K562 (cell line): ENCODE measurements around the gene KLHL30. TPM values are rescaled to one million over a fixed set of nuclear protein-coding genes. Genes with fewer than 3 reads are reported as not detected.

Experiments
- ATAC-seq: fragments of 200-7000 bp; cut with Tn5 transposase; 3 replicates; pipeline ENCODE4 v1.9.1; 2020; ENCODE audit warnings: moderate library complexity
- BruUV-seq: library from RNA; stranded (reverse); fragments of 400-500 nt; replicated peaks from 2 replicates; lab custom pipeline; 2021; lab: Mats Ljungman, UMichigan
- CTCF ChIA-PET: fragments of 300-600 bp; formaldehyde crosslinking; extraction: SDS; loops from one replicate; lab custom pipeline; 2021; ENCODE audit warnings: low intra/inter-chr PET ratio; lab: Yijun Ruan, JAX
- POLR2A ChIA-PET: fragments of 300-600, 350-650 bp; sonication (Branson Sonifier 250); formaldehyde crosslinking; extraction: SDS; loops from one replicate; lab custom pipeline; 2021; ENCODE audit warnings: antibody characterized with exemption, inconsistent platforms; lab: Yijun Ruan, JAX
- DNase-seq, 4 experiments: peaks; one replicate each; pipeline versions ENCODE4 v3.0.0 to v3.0.0-alpha.2; 2011 to 2018; ENCODE audit warnings: low spot score in 3 of 4, mixed read lengths in 3 of 4; ENCODE audit errors: extremely low read depth in 1 of 4
- FAIRE-seq: peaks from 2 replicates; lab custom pipeline; 2011; peaks lifted over from hg19 to GRCh38; lab: Jason Lieb, UNC
- H2AFZ ChIP-seq: 2 replicates; pipeline ENCODE4 v1.6.0; 2011; ENCODE audit warnings: low read depth, low read length, control low read depth, inconsistent platforms
- H3K27ac ChIP-seq: fragments of 200-600 bp; 3 replicates; pipeline ENCODE4 v1.8.0; 2011; ENCODE audit warnings: low read depth, mild to moderate bottlenecking, control low read depth, inconsistent platforms, low read length, moderate library complexity, mixed read lengths; ENCODE audit errors: extremely low read depth
- H3K27me3 ChIP-seq, 2 experiments: fragments of 300-600 bp in 1 of 2; 2 replicates in 1 of 2; 3 replicates in 1 of 2; pipeline versions ENCODE4 v1.6.0 to v1.8.0; 2011; ENCODE audit warnings: inconsistent platforms in 2 of 2, low read length in 2 of 2, mild to moderate bottlenecking in 1 of 2, mixed read lengths in 1 of 2, moderate library complexity in 1 of 2; ENCODE audit not compliant: control insufficient read depth in 2 of 2, insufficient read depth in 2 of 2
- H3K36me3 ChIP-seq: fragments of 300-600 bp; 3 replicates; pipeline ENCODE4 v1.8.0; 2011; ENCODE audit warnings: mild to moderate bottlenecking, low read length, inconsistent platforms; ENCODE audit not compliant: control insufficient read depth, insufficient read depth
- H3K4me1 ChIP-seq, 2 experiments: fragments of 200-600 bp in 1 of 2; replicated peaks in 1 of 2; 2 replicates in 1 of 2; 3 replicates in 1 of 2; pipeline versions ENCODE4 v1.5.1 to v1.8.0; 2011; ENCODE audit warnings: inconsistent platforms in 2 of 2, low read length in 2 of 2, mild to moderate bottlenecking in 1 of 2, mixed read lengths in 1 of 2, moderate library complexity in 1 of 2; ENCODE audit not compliant: control insufficient read depth in 2 of 2, insufficient read depth in 2 of 2
- H3K4me2 ChIP-seq: 2 replicates; pipeline ENCODE4 v1.6.1; 2011; ENCODE audit warnings: low read length, control low read depth, inconsistent platforms, mixed read lengths; ENCODE audit not compliant: insufficient read depth
- H3K4me3 ChIP-seq: fragments of 200-600 bp; sonication (generic), shearing (Covaris generic); 2 replicates; pipeline ENCODE4 v1.5.1; 2016; ENCODE audit warnings: control low read depth, inconsistent platforms
- H3K79me2 ChIP-seq: fragments of 200-600 bp; 3 replicates; pipeline ENCODE4 v1.8.0; 2011; ENCODE audit warnings: low read length, inconsistent platforms; ENCODE audit not compliant: control insufficient read depth, insufficient read depth
- H3K9ac ChIP-seq, 2 experiments: 2 replicates each; pipeline versions ENCODE4 v1.6.0 to v1.6.1; 2011; ENCODE audit warnings: low read depth in 2 of 2, low read length in 2 of 2, control low read depth in 1 of 2, inconsistent platforms in 1 of 2, mild to moderate bottlenecking in 1 of 2, mixed read lengths in 1 of 2; ENCODE audit not compliant: insufficient read depth in 1 of 2
- H3K9me1 ChIP-seq: one replicate; pipeline ENCODE4 v1.6.0; 2011; ENCODE audit warnings: inconsistent platforms, mild to moderate bottlenecking, low read length, moderate library complexity; ENCODE audit not compliant: control insufficient read depth, insufficient read depth
- H3K9me3 ChIP-seq: replicated peaks from 2 replicates; pipeline ENCODE4 v1.5.1; 2011; ENCODE audit warnings: low read depth, low read length, inconsistent platforms; ENCODE audit not compliant: control insufficient read depth, insufficient read depth
- H4K20me1 ChIP-seq: replicated peaks from 2 replicates; pipeline ENCODE4 v1.6.1; 2011; ENCODE audit warnings: low read length, inconsistent platforms, mixed read lengths; ENCODE audit not compliant: control insufficient read depth, insufficient read depth
- ASH1L ChIP-seq: fragments of 450-650 bp; IDR thresholded peaks from 2 replicates; pipeline ENCODE4 v1.6.1; 2018; ENCODE audit warnings: borderline replicate concordance, mild to moderate bottlenecking, low read depth; ENCODE audit not compliant: partially characterized antibody
- CSDE1 ChIP-seq, 2 experiments: fragments of 450-650 bp; IDR thresholded peaks; 2 replicates each; pipeline ENCODE4 v1.6.1; 2016; ENCODE audit warnings: mild to moderate bottlenecking in 1 of 2
- CXXC5 ChIP-seq: fragments of 250-450 bp; sonication (Bioruptor Pico); IDR thresholded peaks from 2 replicates; pipeline ENCODE4 v1.8.0; 2022; ENCODE audit warnings: inconsistent platforms, mild to moderate bottlenecking, moderate library complexity
- HCFC1 ChIP-seq: IDR thresholded peaks from 2 replicates; pipeline ENCODE4 v1.6.1; 2012; ENCODE audit warnings: low read depth, low read length, improper control_type of control experiment
- HMG20A ChIP-seq: fragments of 450-650 bp; formaldehyde crosslinking; conservative IDR thresholded peaks from 2 replicates; pipeline ENCODE4 v1.4.0; 2020; ENCODE audit warnings: mild to moderate bottlenecking, mixed read lengths
- MLX ChIP-seq, 2 experiments: fragments of 450-650 bp in 1 of 2; sonication (generic) in 1 of 2; formaldehyde crosslinking; conservative IDR thresholded peaks; 2 replicates each; pipeline versions ENCODE4 v1.4.0 to v1.8.1; 2020 to 2022; ENCODE audit warnings: mild to moderate bottlenecking in 1 of 2, missing genetic modification reagents in 1 of 2
- MXI1 ChIP-seq: IDR thresholded peaks from 2 replicates; pipeline ENCODE4 v1.6.1; 2011; ENCODE audit warnings: low read depth, mild to moderate bottlenecking, improper control_type of control experiment, low read length
- NKRF ChIP-seq: fragments of 450-650 bp; IDR thresholded peaks from 2 replicates; pipeline ENCODE4 v1.6.1; 2016; ENCODE audit warnings: borderline replicate concordance
- SMAD1 ChIP-seq: fragments of 150-350 bp; IDR thresholded peaks from 2 replicates; pipeline ENCODE4 v1.6.1; 2014; ENCODE audit warnings: low read length, low read depth; ENCODE audit not compliant: partially characterized antibody
- SNRNP70 ChIP-seq: fragments of 200-400 bp; formaldehyde crosslinking; optimal IDR thresholded peaks from 2 replicates; pipeline ENCODE3; 2017; ENCODE audit warnings: low read depth, low read length
- TAF7 ChIP-seq: fragments of 450-650 bp; IDR thresholded peaks from 2 replicates; pipeline ENCODE4 v1.6.1; 2016; ENCODE audit warnings: missing genetic modification characterization, missing compliant biosample characterization
- TCF15 ChIP-seq: fragments of 250-450 bp; sonication (Bioruptor Pico); IDR thresholded peaks from 2 replicates; pipeline ENCODE4 v1.8.0; 2022; ENCODE audit warnings: moderate library complexity, mild to moderate bottlenecking, inconsistent platforms
- ZFPM2 ChIP-seq: fragments of 250-450 bp; sonication (Bioruptor Pico); IDR thresholded peaks from 2 replicates; pipeline ENCODE4 v1.5.1; 2022; ENCODE audit warnings: mild to moderate bottlenecking
- ZNF764 ChIP-seq: fragments of 250-450 bp; sonication (Bioruptor Pico); IDR thresholded peaks from 2 replicates; pipeline ENCODE4 v1.4.0; 2020; ENCODE audit warnings: low read depth, mild to moderate bottlenecking, moderate library complexity
- WGBS: fragments of 100-300 bp; shearing (Covaris generic); methylation state at CpG from one replicate; pipeline ENCODE4 v1.1.6; 2016; ENCODE audit warnings: low coverage, mixed read lengths; ENCODE audit not compliant: insufficient coverage; ENCODE audit errors: missing lambda C conversion rate; 5-methylcytosine and 5-hydroxymethylcytosine counted together
- in situ Hi-C: fragments of 300-500 bp; cut with MboI; formaldehyde crosslinking; loops from 4 replicates; pipeline ENCODE4 v1.15.0; 2018; ENCODE audit warnings: inconsistent platforms, mixed read lengths
- intact Hi-C: fragments of 100-400 bp; cut with micrococcal nuclease; formaldehyde crosslinking; loops from 2 replicates; pipeline ENCODE4 v1.14.2; 2022
- polyA plus RNA-seq, 8 experiments: library from polyadenylated mRNA; depleted of rRNA in 4 of 8; stranded (reverse) in 5 of 8; unstranded in 3 of 8; fragments of >200 nt; fragmentation: Nextera tagmentation in 2 of 8; fragmentation: Illumina TruSeq in 1 of 8; extraction: Ambion mirVana in 2 of 8; extraction: Trizol in 1 of 8; gene quantifications; 2 replicates each; pipeline versions ENCODE4 v1.2.1 to v1.2.3, GENCODE V29; 2011 to 2014; ENCODE audit warnings: inconsistent platforms in 1 of 8, missing spikeins in 1 of 8
- total RNA-seq, 7 experiments: library from RNA; depleted of rRNA in 6 of 7; stranded (reverse); fragments of >200 nt in 6 of 7; fragmentation: Illumina TruSeq in 2 of 7; extraction: Trizol in 2 of 7; gene quantifications; 2 replicates each; pipeline versions ENCODE4 v1.2.1 to v1.2.3, GENCODE V29; 2011 to 2021; ENCODE audit warnings: low replicate concordance in 1 of 7

Gene KLHL30
- total and polyA plus RNA-seq, 9 of the 15 experiments (the other 6 are each of a cell fraction or from before 2014, with no cell fraction given), result 0.04 TPM; not detected in 8

- TF ChIP-seq ZNF764 (no peak), ASH1L (no peak), TAF7 (no peak)
Observed at GRCh38 chr2:238100821-238101771, 37.4 kb upstream of the KLHL30 start (continued).

GRCh38 chr2:238101891-238102841 is 36.3 kb upstream of the KLHL30 start:
- intact Hi-C loops, result no loop called here
- CTCF ChIA-PET, result no interaction called here
- H3K79me2 ChIP-seq, result no peaks in the 10 kb centered on the region
- no peak for FAIRE-seq
- H3K4me1 ChIP-seq, result peaks cover 6 to 62% of the 10 kb centered on the region in 2 experiments; a peak in 3 of 5 replicates
- no peaks in the 10 kb centered on the region for H3K27me3 ChIP-seq
- H3K9me1 ChIP-seq, result peaks cover 3% of the 10 kb centered on the region
- H3K9ac ChIP-seq, result no peak overlapping the region
- H3K4me2 ChIP-seq, result no peak overlapping the region
- BruUV-seq, result no TSS peak
- in situ Hi-C loops, result loop anchor here (10.0 kb wide), 1 partner anchor 247 kb away; the partner anchor contains the start of gene RAMP1
- no peak overlapping the region for H3K4me3 ChIP-seq
- no peak overlapping the region for H2AFZ ChIP-seq
- WGBS, result 31% methylated on average over 17 of the region's 30 CpGs
- H3K36me3 ChIP-seq, result no peaks in the 10 kb centered on the region
- POLR2A ChIA-PET, result interaction anchor here (0.6 to 2.0 kb wide), 2 partner anchors 11 to 78 kb away, joined by 3 to 4 read pairs; no protein-coding TSS in a partner anchor
- no peak overlapping the region for H3K27ac ChIP-seq
- H3K9me3 ChIP-seq, result no peaks in the 10 kb centered on the region
- no peak for ATAC-seq
- DNase-seq, result no peak
- H4K20me1 ChIP-seq, result no peaks in the 10 kb centered on the region
- no peak for TF ChIP-seq HMG20A (CRISPR knock-in tag)
- no peak for TF ChIP-seq MLX (CRISPR knock-in tag; conservative IDR thresholded peaks at IDR 0.05)
- TF ChIP-seq SMAD1, result no peak
- TF ChIP-seq MXI1, result no peak
- no peak for TF ChIP-seq NKRF
- no peak for TF ChIP-seq HCFC1
- no peak for TF ChIP-seq CSDE1 (IDR thresholded peaks at IDR 0.05)
- TF ChIP-seq SNRNP70, result no peak
- no peak for TF ChIP-seq ZFPM2 (CRISPR knock-in tag)
- no peak for TF ChIP-seq CXXC5
- no peak for TF ChIP-seq TCF15 (CRISPR knock-in tag)
